ENCODE measurements around the gene APBA2. TPM values are rescaled to one million over a fixed set of nuclear protein-coding genes. Genes with fewer than 3 reads are reported as not detected.

Gene APBA2
- polyA plus RNA-seq, 2 of the 4 experiments (the other 2 are of a cell fraction), result 11.4 to 12.6 TPM

GRCh38 chr15:28991236-28992171 is 105.7 kb downstream of the APBA2 start:
- Histone ChIP-seq H3K9me3 (no peaks in the 10 kb centered on the region), H3K27ac (no peak overlapping the region), H3K4me2 (no peak overlapping the region), H3K4me3 (no peak overlapping the region), H3K4me1 (no peaks in the 10 kb centered on the region)
- ATAC-seq (no peak), FAIRE-seq (no peak), DNase-seq (ENCODE audit: low read depth in 1 of 2, low spot score in 1 of 2) (no peak)
- CTCF ChIA-PET, result interaction anchor here (0.5 to 2.7 kb wide), 5 partner anchors 10 to 1724 kb away, joined by 3 to 9 read pairs (median 3); partner anchors contain the start of gene APBA2
- POLR2A ChIA-PET, result no interaction called here
- 79% methylated on average over 20 of the region's 21 CpGs for WGBS (ENCODE audit: missing lambda C conversion rate)
- no peak for TF ChIP-seq HDAC2 (IDR thresholded peaks at IDR 0.05)
- no peak for TF ChIP-seq NFE2L2 (conservative IDR thresholded peaks at IDR 0.05; ENCODE audit: low read length)
- TF ChIP-seq NR3C1 (IDR thresholded peaks at IDR 0.05), result no peak
- no peak for TF ChIP-seq RNF2 (IDR thresholded peaks at IDR 0.05; ENCODE audit: borderline replicate concordance, low read depth)
- no peak for TF ChIP-seq CHD2 (IDR thresholded peaks at IDR 0.05; ENCODE audit: low read length, partially characterized antibody)
- TF ChIP-seq, protein P1, sequence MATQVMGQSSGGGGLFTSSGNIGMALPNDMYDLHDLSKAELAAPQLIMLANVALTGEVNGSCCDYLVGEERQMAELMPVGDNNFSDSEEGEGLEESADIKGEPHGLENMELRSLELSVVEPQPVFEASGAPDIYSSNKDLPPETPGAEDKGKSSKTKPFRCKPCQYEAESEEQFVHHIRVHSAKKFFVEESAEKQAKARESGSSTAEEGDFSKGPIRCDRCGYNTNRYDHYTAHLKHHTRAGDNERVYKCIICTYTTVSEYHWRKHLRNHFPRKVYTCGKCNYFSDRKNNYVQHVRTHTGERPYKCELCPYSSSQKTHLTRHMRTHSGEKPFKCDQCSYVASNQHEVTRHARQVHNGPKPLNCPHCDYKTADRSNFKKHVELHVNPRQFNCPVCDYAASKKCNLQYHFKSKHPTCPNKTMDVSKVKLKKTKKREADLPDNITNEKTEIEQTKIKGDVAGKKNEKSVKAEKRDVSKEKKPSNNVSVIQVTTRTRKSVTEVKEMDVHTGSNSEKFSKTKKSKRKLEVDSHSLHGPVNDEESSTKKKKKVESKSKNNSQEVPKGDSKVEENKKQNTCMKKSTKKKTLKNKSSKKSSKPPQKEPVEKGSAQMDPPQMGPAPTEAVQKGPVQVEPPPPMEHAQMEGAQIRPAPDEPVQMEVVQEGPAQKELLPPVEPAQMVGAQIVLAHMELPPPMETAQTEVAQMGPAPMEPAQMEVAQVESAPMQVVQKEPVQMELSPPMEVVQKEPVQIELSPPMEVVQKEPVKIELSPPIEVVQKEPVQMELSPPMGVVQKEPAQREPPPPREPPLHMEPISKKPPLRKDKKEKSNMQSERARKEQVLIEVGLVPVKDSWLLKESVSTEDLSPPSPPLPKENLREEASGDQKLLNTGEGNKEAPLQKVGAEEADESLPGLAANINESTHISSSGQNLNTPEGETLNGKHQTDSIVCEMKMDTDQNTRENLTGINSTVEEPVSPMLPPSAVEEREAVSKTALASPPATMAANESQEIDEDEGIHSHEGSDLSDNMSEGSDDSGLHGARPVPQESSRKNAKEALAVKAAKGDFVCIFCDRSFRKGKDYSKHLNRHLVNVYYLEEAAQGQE (IDR thresholded peaks at IDR 0.05), result no peak
- TF ChIP-seq HMGXB4 (CRISPR knock-in tag; IDR thresholded peaks at IDR 0.05; ENCODE audit: borderline replicate concordance), result no peak
- no peak for TF ChIP-seq ATOH8 (CRISPR knock-in tag; IDR thresholded peaks at IDR 0.05; ENCODE audit: low read depth)
- TF ChIP-seq HOXA7 (CRISPR knock-in tag; IDR thresholded peaks at IDR 0.05), result no peak

- DNase-seq (ENCODE audit: low read depth in 1 of 2, low spot score in 1 of 2) (no peak), FAIRE-seq (no peak), ATAC-seq (no peak)
- Histone ChIP-seq H3K27ac (no peak overlapping the region), H3K4me2 (no peak overlapping the region), H3K4me3 (no peak overlapping the region), H3K9me3 (no peaks in the 10 kb centered on the region), H3K4me1 (no peaks in the 10 kb centered on the region)
- no peak for TF ChIP-seq HOXA7 (CRISPR knock-in tag; IDR thresholded peaks at IDR 0.05)
- no peak for TF ChIP-seq JUN (IDR thresholded peaks at IDR 0.05)
- no peak for TF ChIP-seq E2F6 (IDR thresholded peaks at IDR 0.05; ENCODE audit: borderline replicate concordance, low read depth)
- no peak for TF ChIP-seq HOXB13 (CRISPR knock-in tag; IDR thresholded peaks at IDR 0.05; ENCODE audit: low read depth)
- TF ChIP-seq RNF2 (IDR thresholded peaks at IDR 0.05; ENCODE audit: borderline replicate concordance, low read depth), result no peak
- TF ChIP-seq FOSB (CRISPR knock-in tag; IDR thresholded peaks at IDR 0.05), result no peak
- TF ChIP-seq HMGXB4 (CRISPR knock-in tag; IDR thresholded peaks at IDR 0.05; ENCODE audit: borderline replicate concordance), result no peak
- TF ChIP-seq HES2 (IDR thresholded peaks at IDR 0.05), result no peak
- no peak for TF ChIP-seq NFE2L2 (conservative IDR thresholded peaks at IDR 0.05; ENCODE audit: low read length)
- TF ChIP-seq ESRRA (IDR thresholded peaks at IDR 0.05; ENCODE audit: borderline replicate concordance, low read length), result no peak
- no peak for TF ChIP-seq SREBF2 (IDR thresholded peaks at IDR 0.05)
- no peak for TF ChIP-seq TFCP2L1 (CRISPR knock-in tag; IDR thresholded peaks at IDR 0.05)
- no peak for TF ChIP-seq ZC3H11A (IDR thresholded peaks at IDR 0.05)
- TF ChIP-seq NR3C1 (IDR thresholded peaks at IDR 0.05), result no peak
- TF ChIP-seq EHMT2 (IDR thresholded peaks at IDR 0.05; ENCODE audit: low read depth), result no peak
- TF ChIP-seq EP300 (IDR thresholded peaks at IDR 0.05), result no peak
- no peak for TF ChIP-seq CHD2 (IDR thresholded peaks at IDR 0.05; ENCODE audit: low read length, partially characterized antibody)
- ChIA-PET POLR2A (no interaction called here), CTCF (interaction anchor here (0.5 kb wide), 1 partner anchor 1725 kb away, joined by 3 read pairs; no protein-coding TSS in a partner anchor)
- WGBS (ENCODE audit: missing lambda C conversion rate), result 85% methylated on average over 6 of the region's 6 CpGs
Measured at GRCh38 chr15:28992336-28992864, 106.6 kb downstream of the APBA2 start.
